K562 (cell line): Measurements from ENCODE around the gene LMCD1. TPM values are rescaled to one million over a fixed set of nuclear protein-coding genes. Genes with fewer than 3 reads are reported as not detected.

Experiments used
- ATAC-seq: fragments of 200-7000 bp; cut with Tn5 transposase; 3 replicates; pipeline ENCODE4 v1.9.1; 2020; ENCODE audit warnings: moderate library complexity
- BruUV-seq: library from RNA; stranded (reverse); fragments of 400-500 nt; replicated peaks from 2 replicates; lab custom pipeline; 2021; lab: Mats Ljungman, UMichigan
- CTCF ChIA-PET: fragments of 300-600 bp; formaldehyde crosslinking; extraction: SDS; loops from one replicate; lab custom pipeline; 2021; ENCODE audit warnings: low intra/inter-chr PET ratio; lab: Yijun Ruan, JAX
- POLR2A ChIA-PET: fragments of 300-600, 350-650 bp; sonication (Branson Sonifier 250); formaldehyde crosslinking; extraction: SDS; loops from one replicate; lab custom pipeline; 2021; ENCODE audit warnings: antibody characterized with exemption, inconsistent platforms; lab: Yijun Ruan, JAX
- DNase-seq, 4 experiments: peaks; one replicate each; pipeline versions ENCODE4 v3.0.0 to v3.0.0-alpha.2; 2011 to 2018; ENCODE audit warnings: low spot score in 3 of 4, mixed read lengths in 3 of 4; ENCODE audit errors: extremely low read depth in 1 of 4
- FAIRE-seq: peaks from 2 replicates; lab custom pipeline; 2011; peaks lifted over from hg19 to GRCh38; lab: Jason Lieb, UNC
- H2AFZ ChIP-seq: 2 replicates; pipeline ENCODE4 v1.6.0; 2011; ENCODE audit warnings: low read depth, low read length, control low read depth, inconsistent platforms
- H3K27ac ChIP-seq: fragments of 200-600 bp; 3 replicates; pipeline ENCODE4 v1.8.0; 2011; ENCODE audit warnings: low read depth, mild to moderate bottlenecking, control low read depth, inconsistent platforms, low read length, moderate library complexity, mixed read lengths; ENCODE audit errors: extremely low read depth
- H3K27me3 ChIP-seq, 2 experiments: fragments of 300-600 bp in 1 of 2; 2 replicates in 1 of 2; 3 replicates in 1 of 2; pipeline versions ENCODE4 v1.6.0 to v1.8.0; 2011; ENCODE audit warnings: inconsistent platforms in 2 of 2, low read length in 2 of 2, mild to moderate bottlenecking in 1 of 2, mixed read lengths in 1 of 2, moderate library complexity in 1 of 2; ENCODE audit not compliant: control insufficient read depth in 2 of 2, insufficient read depth in 2 of 2
- H3K36me3 ChIP-seq: fragments of 300-600 bp; 3 replicates; pipeline ENCODE4 v1.8.0; 2011; ENCODE audit warnings: mild to moderate bottlenecking, low read length, inconsistent platforms; ENCODE audit not compliant: control insufficient read depth, insufficient read depth
- H3K4me1 ChIP-seq, 2 experiments: fragments of 200-600 bp in 1 of 2; replicated peaks in 1 of 2; 2 replicates in 1 of 2; 3 replicates in 1 of 2; pipeline versions ENCODE4 v1.5.1 to v1.8.0; 2011; ENCODE audit warnings: inconsistent platforms in 2 of 2, low read length in 2 of 2, mild to moderate bottlenecking in 1 of 2, mixed read lengths in 1 of 2, moderate library complexity in 1 of 2; ENCODE audit not compliant: control insufficient read depth in 2 of 2, insufficient read depth in 2 of 2
- H3K4me2 ChIP-seq: 2 replicates; pipeline ENCODE4 v1.6.1; 2011; ENCODE audit warnings: low read length, control low read depth, inconsistent platforms, mixed read lengths; ENCODE audit not compliant: insufficient read depth
- H3K4me3 ChIP-seq: fragments of 200-600 bp; sonication (generic), shearing (Covaris generic); 2 replicates; pipeline ENCODE4 v1.5.1; 2016; ENCODE audit warnings: control low read depth, inconsistent platforms
- H3K79me2 ChIP-seq: fragments of 200-600 bp; 3 replicates; pipeline ENCODE4 v1.8.0; 2011; ENCODE audit warnings: low read length, inconsistent platforms; ENCODE audit not compliant: control insufficient read depth, insufficient read depth
- H3K9ac ChIP-seq, 2 experiments: 2 replicates each; pipeline versions ENCODE4 v1.6.0 to v1.6.1; 2011; ENCODE audit warnings: low read depth in 2 of 2, low read length in 2 of 2, control low read depth in 1 of 2, inconsistent platforms in 1 of 2, mild to moderate bottlenecking in 1 of 2, mixed read lengths in 1 of 2; ENCODE audit not compliant: insufficient read depth in 1 of 2
- H3K9me1 ChIP-seq: one replicate; pipeline ENCODE4 v1.6.0; 2011; ENCODE audit warnings: inconsistent platforms, mild to moderate bottlenecking, low read length, moderate library complexity; ENCODE audit not compliant: control insufficient read depth, insufficient read depth
- H3K9me3 ChIP-seq: replicated peaks from 2 replicates; pipeline ENCODE4 v1.5.1; 2011; ENCODE audit warnings: low read depth, low read length, inconsistent platforms; ENCODE audit not compliant: control insufficient read depth, insufficient read depth
- H4K20me1 ChIP-seq: replicated peaks from 2 replicates; pipeline ENCODE4 v1.6.1; 2011; ENCODE audit warnings: low read length, inconsistent platforms, mixed read lengths; ENCODE audit not compliant: control insufficient read depth, insufficient read depth
- ARID4B ChIP-seq: sonication (generic); formaldehyde crosslinking; IDR thresholded peaks from 2 replicates; pipeline ENCODE4 v1.8.0; 2022; ENCODE audit warnings: mild to moderate bottlenecking, missing genetic modification reagents
- CGGBP1 ChIP-seq: fragments of 250-450 bp; sonication (Bioruptor Pico); IDR thresholded peaks from 2 replicates; pipeline ENCODE4 v1.9.0; 2021; ENCODE audit warnings: mild to moderate bottlenecking
- FOXA3 ChIP-seq, 2 experiments: fragments of 450-650 bp in 1 of 2; sonication (generic) in 1 of 2; formaldehyde crosslinking; IDR thresholded peaks in 1 of 2; conservative IDR thresholded peaks in 1 of 2; 2 replicates each; pipeline versions ENCODE4 v1.4.0 to v1.8.0; 2020 to 2022; ENCODE audit warnings: mild to moderate bottlenecking in 2 of 2, missing genetic modification reagents in 1 of 2
- IRF1 ChIP-seq: sonication (generic); formaldehyde crosslinking; IDR thresholded peaks from 2 replicates; pipeline ENCODE4 v1.8.0; 2022; ENCODE audit warnings: missing genetic modification reagents, mild to moderate bottlenecking, borderline replicate concordance
- JUND ChIP-seq, 2 experiments: IDR thresholded peaks; 2 replicates in 1 of 2; 3 replicates in 1 of 2; pipeline ENCODE4 v1.6.1; 2011; ENCODE audit warnings: borderline replicate concordance in 2 of 2, low read depth in 2 of 2, low read length in 2 of 2, improper control_type of control experiment in 1 of 2, missing biosample characterization in 1 of 2, missing genetic modification characterization in 1 of 2, missing genetic modification reagents in 1 of 2
- MXI1 ChIP-seq: IDR thresholded peaks from 2 replicates; pipeline ENCODE4 v1.6.1; 2011; ENCODE audit warnings: low read depth, mild to moderate bottlenecking, improper control_type of control experiment, low read length
- PPARD ChIP-seq: fragments of 250-450 bp; sonication (Bioruptor Pico); IDR thresholded peaks from 2 replicates; pipeline ENCODE4 v1.8.0; 2022; ENCODE audit warnings: inconsistent platforms, mild to moderate bottlenecking, moderate library complexity
- TCF7L2 ChIP-seq: fragments of 150-350 bp; IDR thresholded peaks from 2 replicates; pipeline ENCODE4 v1.6.1; 2016; ENCODE audit warnings: low read depth, mild to moderate bottlenecking, low read length, moderate library complexity
- TFAM ChIP-seq: fragments of 250-450 bp; sonication (Bioruptor Pico); conservative IDR thresholded peaks from 2 replicates; pipeline ENCODE4 v1.5.0; 2021; ENCODE audit warnings: mild to moderate bottlenecking, moderate library complexity
- ZNF41 ChIP-seq: fragments of 250-450 bp; sonication (Bioruptor Pico); conservative IDR thresholded peaks from 2 replicates; pipeline ENCODE4 v1.4.0; 2020; ENCODE audit warnings: mild to moderate bottlenecking
- WGBS: fragments of 100-300 bp; shearing (Covaris generic); methylation state at CpG from one replicate; pipeline ENCODE4 v1.1.6; 2016; ENCODE audit warnings: low coverage, mixed read lengths; ENCODE audit not compliant: insufficient coverage; ENCODE audit errors: missing lambda C conversion rate; 5-methylcytosine and 5-hydroxymethylcytosine counted together
- in situ Hi-C: fragments of 300-500 bp; cut with MboI; formaldehyde crosslinking; loops from 4 replicates; pipeline ENCODE4 v1.15.0; 2018; ENCODE audit warnings: inconsistent platforms, mixed read lengths
- intact Hi-C: fragments of 100-400 bp; cut with micrococcal nuclease; formaldehyde crosslinking; loops from 2 replicates; pipeline ENCODE4 v1.14.2; 2022
- polyA plus RNA-seq, 8 experiments: library from polyadenylated mRNA; depleted of rRNA in 4 of 8; stranded (reverse) in 5 of 8; unstranded in 3 of 8; fragments of >200 nt; fragmentation: Nextera tagmentation in 2 of 8; fragmentation: Illumina TruSeq in 1 of 8; extraction: Ambion mirVana in 2 of 8; extraction: Trizol in 1 of 8; gene quantifications; 2 replicates each; pipeline versions ENCODE4 v1.2.1 to v1.2.3, GENCODE V29; 2011 to 2014; ENCODE audit warnings: inconsistent platforms in 1 of 8, missing spikeins in 1 of 8
- total RNA-seq, 7 experiments: library from RNA; depleted of rRNA in 6 of 7; stranded (reverse); fragments of >200 nt in 6 of 7; fragmentation: Illumina TruSeq in 2 of 7; extraction: Trizol in 2 of 7; gene quantifications; 2 replicates each; pipeline versions ENCODE4 v1.2.1 to v1.2.3, GENCODE V29; 2011 to 2021; ENCODE audit warnings: low replicate concordance in 1 of 7

LMCD1 gene
- total and polyA plus RNA-seq, 9 of the 15 experiments (the other 6 are each of a cell fraction or from before 2014, with no cell fraction given) = 0.60 TPM; not detected in 8

GRCh38 chr3:8466526-8466925 lies 35.1 kb upstream of the LMCD1 start:
- in situ Hi-C loops = no loop called here
- Histone ChIP-seq H3K36me3 (no peaks in the 10 kb centered on the region), H3K27ac (no peak overlapping the region), H3K9me3 (no peaks in the 10 kb centered on the region), H3K4me2 (no peak overlapping the region), H4K20me1 (no peaks in the 10 kb centered on the region), H3K27me3 (no peaks in the 10 kb centered on the region), H3K9me1 (no peaks in the 10 kb centered on the region), H3K79me2 (no peaks in the 10 kb centered on the region), H3K4me3 (no peak overlapping the region), H3K9ac (no peak overlapping the region), H2AFZ (no peak overlapping the region), H3K4me1 (no peaks in the 10 kb centered on the region)
- ChIA-PET POLR2A (no interaction called here), CTCF (no interaction called here)
- no peak for ATAC-seq
- TF ChIP-seq PPARD (CRISPR knock-in tag) (no peak), MXI1 (no peak)
- FAIRE-seq = no peak
- BruUV-seq = no TSS peak
- WGBS = 0% methylated on average over 1 of the region's 1 CpG
- intact Hi-C loops = no loop called here
- no peak for DNase-seq

- no peaks in the 10 kb centered on the region for H3K9me1 ChIP-seq
- ChIA-PET CTCF (no interaction called here), POLR2A (no interaction called here)
- H3K79me2 ChIP-seq = no peaks in the 10 kb centered on the region
- H4K20me1 ChIP-seq = no peaks in the 10 kb centered on the region
- BruUV-seq = no TSS peak
- H3K36me3 ChIP-seq = no peaks in the 10 kb centered on the region
- FAIRE-seq (no peak), ATAC-seq (no peak), DNase-seq (no peak)
- no peak overlapping the region for H3K4me3 ChIP-seq
- WGBS = 5% methylated on average over 11 of the region's 11 CpGs
- H3K27me3 ChIP-seq = no peaks in the 10 kb centered on the region
- TF ChIP-seq TCF7L2 (no peak), JUND (IDR thresholded peaks at IDR 0.05; ENCODE audit: borderline replicate concordance, low read depth, low read length) (no peak), JUND (tag; IDR thresholded peaks at IDR 0.05; ENCODE audit: borderline replicate concordance, low read depth, low read length) (no peak), ARID4B (CRISPR knock-in tag) (no peak), TFAM (CRISPR knock-in tag) (no peak), IRF1 (CRISPR knock-in tag) (no peak), FOXA3 (CRISPR knock-in tag; conservative IDR thresholded peaks at IDR 0.05 in 1 of 2, IDR thresholded peaks at IDR 0.05 in 1 of 2) (no peak), CGGBP1 (CRISPR knock-in tag) (no peak), ZNF41 (CRISPR knock-in tag) (no peak)
- intact Hi-C loops (no loop called here), in situ Hi-C loops (no loop called here)
- H3K9me3 ChIP-seq = no peaks in the 10 kb centered on the region
- no peaks in the 10 kb centered on the region for H3K4me1 ChIP-seq
- H3K27ac ChIP-seq = no peak overlapping the region
- no peak overlapping the region for H3K4me2 ChIP-seq
- H3K9ac ChIP-seq = no peak overlapping the region
- no peak overlapping the region for H2AFZ ChIP-seq
Observed at GRCh38 chr3:8470801-8471200, 30.8 kb upstream of the LMCD1 start.
